MM.1S (cell line): ENCODE measurements around the gene DENND2A.

Source experiments
- EZH2 ChIP-seq: fragments of 300-600 bp; sonication (generic); optimal IDR thresholded peaks from 2 replicates; pipeline ENCODE3; 2017; ENCODE audit warnings: low read depth, mild to moderate bottlenecking, antibody characterized with exemption, low read length, mixed read lengths
- TF ChIP-seq, protein P1 (sequence below): fragments of 300-600 bp; sonication (generic); IDR thresholded peaks from 2 replicates; pipeline ENCODE4 v1.5.1; 2016; ENCODE audit warnings: antibody characterized with exemption, low read length, mixed read lengths

DNA sequence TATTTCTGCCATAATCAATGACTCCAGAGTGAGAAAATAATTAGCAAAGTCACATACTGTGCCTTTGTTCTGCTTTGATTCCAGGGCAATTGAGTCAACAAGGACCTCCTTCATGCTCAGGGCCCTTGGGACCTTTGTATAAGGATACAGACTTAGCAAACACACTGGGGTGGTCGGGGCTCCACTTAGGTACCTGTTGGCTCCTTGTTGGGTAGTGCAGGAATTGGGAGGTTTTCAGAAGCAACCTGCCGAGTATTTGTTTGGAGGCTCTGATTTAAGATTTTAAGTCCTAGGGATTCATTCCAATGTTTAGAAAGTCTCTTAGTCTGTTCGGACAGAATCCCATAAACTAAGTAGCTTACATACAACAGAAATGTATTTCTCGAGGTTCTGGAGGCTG, 35.1 kb upstream of the DENND2A start:
- TF ChIP-seq, protein P1, sequence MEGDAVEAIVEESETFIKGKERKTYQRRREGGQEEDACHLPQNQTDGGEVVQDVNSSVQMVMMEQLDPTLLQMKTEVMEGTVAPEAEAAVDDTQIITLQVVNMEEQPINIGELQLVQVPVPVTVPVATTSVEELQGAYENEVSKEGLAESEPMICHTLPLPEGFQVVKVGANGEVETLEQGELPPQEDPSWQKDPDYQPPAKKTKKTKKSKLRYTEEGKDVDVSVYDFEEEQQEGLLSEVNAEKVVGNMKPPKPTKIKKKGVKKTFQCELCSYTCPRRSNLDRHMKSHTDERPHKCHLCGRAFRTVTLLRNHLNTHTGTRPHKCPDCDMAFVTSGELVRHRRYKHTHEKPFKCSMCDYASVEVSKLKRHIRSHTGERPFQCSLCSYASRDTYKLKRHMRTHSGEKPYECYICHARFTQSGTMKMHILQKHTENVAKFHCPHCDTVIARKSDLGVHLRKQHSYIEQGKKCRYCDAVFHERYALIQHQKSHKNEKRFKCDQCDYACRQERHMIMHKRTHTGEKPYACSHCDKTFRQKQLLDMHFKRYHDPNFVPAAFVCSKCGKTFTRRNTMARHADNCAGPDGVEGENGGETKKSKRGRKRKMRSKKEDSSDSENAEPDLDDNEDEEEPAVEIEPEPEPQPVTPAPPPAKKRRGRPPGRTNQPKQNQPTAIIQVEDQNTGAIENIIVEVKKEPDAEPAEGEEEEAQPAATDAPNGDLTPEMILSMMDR: no peak
- TF ChIP-seq EZH2: no peak
